Measurements from ENCODE around the gene JPT2. TPM values are rescaled to one million over a fixed set of nuclear protein-coding genes. Genes with fewer than 3 reads are reported as not detected.

The JPT2 gene
- total RNA-seq, 1 experiment from 2014 or later = 244 TPM

DNA sequence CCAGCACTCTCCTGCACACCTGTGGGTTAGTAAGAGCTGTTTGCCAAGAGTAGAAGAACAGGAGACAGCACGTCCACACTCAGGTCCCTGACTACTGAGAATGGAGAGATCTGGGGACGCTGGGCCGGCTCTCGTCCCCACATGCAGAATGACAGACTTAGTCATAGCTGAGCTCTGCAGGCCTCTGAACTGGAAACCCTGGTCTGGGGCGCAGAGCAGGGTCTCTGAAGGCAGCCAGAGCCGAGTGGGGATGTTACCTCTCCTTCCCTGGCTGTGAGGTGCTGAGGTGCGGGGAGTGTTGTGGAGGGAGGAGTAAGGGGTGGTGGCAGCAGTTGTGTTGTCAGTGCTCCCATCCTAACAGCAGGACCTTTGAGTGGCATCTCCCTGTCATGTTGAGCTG is 7.2 kb upstream of the JPT2 start:
- no TSS peak for BruUV-seq (replicated peaks)
- no peak for DNase-seq
- Histone ChIP-seq H3K27me3 (ENCODE audit: insufficient read depth, low read depth) (no peaks in the 10 kb centered on the region), H3K36me3 (ENCODE audit: low read depth) (0 out of 2 replicates have a peak, but pooled peaks cover 5% of the 10 kb centered on the region), H4K20me1 (ENCODE audit: insufficient read depth) (no peaks in the 10 kb centered on the region), H2AFZ (no peak overlapping the region), H3K4me2 (no peak overlapping the region), H3F3A (ENCODE audit: insufficient read depth, low read depth) (peaks cover 3% of the 10 kb centered on the region), H3K9me2 (ENCODE audit: insufficient read depth) (no peaks in the 10 kb centered on the region), H3K27ac (no peak overlapping the region), H3K4me1 (replicated peaks; ENCODE audit: insufficient read depth) (0 out of 2 replicates have a peak, but pooled peaks cover 4% of the 10 kb centered on the region), H3K79me2 (ENCODE audit: low read depth) (no peaks in the 10 kb centered on the region), H3K9me3 (ENCODE audit: insufficient read depth, low read depth) (no peaks in the 10 kb centered on the region), H3K4me3 (no peak overlapping the region)
- intact Hi-C loops (cut with micrococcal nuclease; ENCODE audit: unreplicated experiment) = no loop called here
- POLR2A ChIA-PET (ENCODE audit: unreplicated experiment) = no interaction called here
- CTCF ChIA-PET = no interaction called here
- TF ChIP-seq, protein P1, sequence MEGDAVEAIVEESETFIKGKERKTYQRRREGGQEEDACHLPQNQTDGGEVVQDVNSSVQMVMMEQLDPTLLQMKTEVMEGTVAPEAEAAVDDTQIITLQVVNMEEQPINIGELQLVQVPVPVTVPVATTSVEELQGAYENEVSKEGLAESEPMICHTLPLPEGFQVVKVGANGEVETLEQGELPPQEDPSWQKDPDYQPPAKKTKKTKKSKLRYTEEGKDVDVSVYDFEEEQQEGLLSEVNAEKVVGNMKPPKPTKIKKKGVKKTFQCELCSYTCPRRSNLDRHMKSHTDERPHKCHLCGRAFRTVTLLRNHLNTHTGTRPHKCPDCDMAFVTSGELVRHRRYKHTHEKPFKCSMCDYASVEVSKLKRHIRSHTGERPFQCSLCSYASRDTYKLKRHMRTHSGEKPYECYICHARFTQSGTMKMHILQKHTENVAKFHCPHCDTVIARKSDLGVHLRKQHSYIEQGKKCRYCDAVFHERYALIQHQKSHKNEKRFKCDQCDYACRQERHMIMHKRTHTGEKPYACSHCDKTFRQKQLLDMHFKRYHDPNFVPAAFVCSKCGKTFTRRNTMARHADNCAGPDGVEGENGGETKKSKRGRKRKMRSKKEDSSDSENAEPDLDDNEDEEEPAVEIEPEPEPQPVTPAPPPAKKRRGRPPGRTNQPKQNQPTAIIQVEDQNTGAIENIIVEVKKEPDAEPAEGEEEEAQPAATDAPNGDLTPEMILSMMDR (conservative IDR thresholded peaks at IDR 0.05) = no peak
- no peak for TF ChIP-seq EZH2 (IDR thresholded peaks at IDR 0.05; ENCODE audit: low read depth)

- peaks cover 4% of the 10 kb centered on the region; the same call in 1 of the 2 replicates for H3K4me1 ChIP-seq (replicated peaks; ENCODE audit: insufficient read depth)
- BruUV-seq (replicated peaks) = no TSS peak
- DNase-seq = no peak
- no peaks in the 10 kb centered on the region for H3K9me2 ChIP-seq (ENCODE audit: insufficient read depth)
- peaks cover 6% of the 10 kb centered on the region for H3F3A ChIP-seq (ENCODE audit: insufficient read depth, low read depth)
- no peaks in the 10 kb centered on the region for H3K36me3 ChIP-seq (ENCODE audit: low read depth)
- no peaks in the 10 kb centered on the region for H3K27me3 ChIP-seq (ENCODE audit: insufficient read depth, low read depth)
- TF ChIP-seq, protein P1 (conservative IDR thresholded peaks at IDR 0.05) = no peak
- no peak for TF ChIP-seq EZH2 (IDR thresholded peaks at IDR 0.05; ENCODE audit: low read depth)
- H3K27ac ChIP-seq = no peak overlapping the region
- POLR2A ChIA-PET (ENCODE audit: unreplicated experiment) = interaction anchor here (0.7 kb wide), 1 partner anchor 18 kb away, joined by 4 read pairs; no protein-coding TSS in a partner anchor
- H3K9me3 ChIP-seq (ENCODE audit: insufficient read depth, low read depth) = no peaks in the 10 kb centered on the region
- no peak overlapping the region for H3K4me3 ChIP-seq
- no peak overlapping the region for H3K4me2 ChIP-seq
- H3K79me2 ChIP-seq (ENCODE audit: low read depth) = peaks cover 3% of the 10 kb centered on the region
- no peaks in the 10 kb centered on the region for H4K20me1 ChIP-seq (ENCODE audit: insufficient read depth)
- CTCF ChIA-PET = no interaction called here
- H2AFZ ChIP-seq = no peak overlapping the region
- intact Hi-C loops (cut with micrococcal nuclease; ENCODE audit: unreplicated experiment) = no loop called here
Observed at GRCh38 chr16:1673424-1674151, 4.5 kb upstream of the JPT2 start.

DNA sequence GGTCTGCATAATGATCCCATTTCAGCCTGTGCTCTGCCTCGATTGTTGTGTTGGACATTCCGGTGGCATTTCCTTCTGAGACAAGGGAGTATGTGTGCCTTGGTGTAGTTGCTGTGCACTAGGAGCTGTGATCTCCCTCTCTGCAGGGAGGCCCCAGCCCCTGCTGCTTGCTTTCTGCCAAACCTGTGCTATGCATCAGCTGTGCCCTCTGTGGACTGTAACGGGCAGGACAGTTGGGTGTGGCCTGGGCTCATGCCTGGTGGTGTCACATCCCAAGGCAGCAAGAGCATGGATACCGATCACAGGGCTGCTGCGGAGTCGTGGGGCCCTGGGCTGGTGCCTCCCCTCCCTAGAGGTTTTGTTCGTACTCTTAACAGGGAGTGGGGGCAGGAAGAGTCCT is 3.8 kb upstream of the JPT2 start:
- Histone ChIP-seq H3K79me2 (ENCODE audit: low read depth) (peaks cover 10% of the 10 kb centered on the region), H3K4me1 (replicated peaks; ENCODE audit: insufficient read depth) (peaks cover 8% of the 10 kb centered on the region), H2AFZ (no peak overlapping the region), H3K4me2 (no peak overlapping the region), H3K36me3 (ENCODE audit: low read depth) (no peaks in the 10 kb centered on the region), H3F3A (ENCODE audit: insufficient read depth, low read depth) (peaks cover 6% of the 10 kb centered on the region), H4K20me1 (ENCODE audit: insufficient read depth) (no peaks in the 10 kb centered on the region), H3K4me3 (no peak overlapping the region), H3K9me2 (ENCODE audit: insufficient read depth) (no peaks in the 10 kb centered on the region), H3K27me3 (ENCODE audit: insufficient read depth, low read depth) (no peaks in the 10 kb centered on the region), H3K27ac (no peak overlapping the region), H3K9me3 (ENCODE audit: insufficient read depth, low read depth) (no peaks in the 10 kb centered on the region)
- BruUV-seq (replicated peaks) = no TSS peak
- ChIA-PET POLR2A (ENCODE audit: unreplicated experiment) (no interaction called here), CTCF (no interaction called here)
- intact Hi-C loops (cut with micrococcal nuclease; ENCODE audit: unreplicated experiment) = no loop called here
- TF ChIP-seq EZH2 (IDR thresholded peaks at IDR 0.05; ENCODE audit: low read depth) = no peak
- TF ChIP-seq, protein P1 (conservative IDR thresholded peaks at IDR 0.05) = no peak
- no peak for DNase-seq
